ENCODE results near the gene PSAP.

The PSAP gene

GRCh38 chr10:71840958-71841335 is 10.1 kb downstream of the PSAP start:
- no peak for TF ChIP-seq CTCF (IDR thresholded peaks at IDR 0.05; ENCODE audit: low read depth, low read length)

GRCh38 chr10:71840177-71840957 is 10.7 kb downstream of the PSAP start:
- no peak for TF ChIP-seq CTCF (IDR thresholded peaks at IDR 0.05; ENCODE audit: low read depth, low read length)
- no peak overlapping the region for H3K4me3 ChIP-seq (ENCODE audit: low read depth, low read length)

More at GRCh38 chr10:71840958-71841335, 10.1 kb downstream of the PSAP start:
- H3K4me3 ChIP-seq (ENCODE audit: low read depth, low read length) = no peak overlapping the region

- no peak overlapping the region for H3K4me3 ChIP-seq (ENCODE audit: low read depth, low read length)
- no peak for TF ChIP-seq CTCF (IDR thresholded peaks at IDR 0.05; ENCODE audit: low read depth, low read length)
Measured at GRCh38 chr10:71838264-71839211, 12.5 kb downstream of the PSAP start.

- no peak overlapping the region for H3K4me3 ChIP-seq (ENCODE audit: low read depth, low read length)
- peak; percentile 11; the same call in 1 of the 2 replicates for TF ChIP-seq CTCF (IDR thresholded peaks at IDR 0.05; ENCODE audit: low read depth, low read length)
Measured at GRCh38 chr10:71837098-71837827, 13.8 kb downstream of the PSAP start.

- H3K4me3 ChIP-seq (ENCODE audit: low read depth, low read length) = no peak overlapping the region
Measured at GRCh38 chr10:71836596-71836974, 14.5 kb downstream of the PSAP start.

More at GRCh38 chr10:71836596-71836974, 14.5 kb downstream of the PSAP start:
- no peak for TF ChIP-seq CTCF (IDR thresholded peaks at IDR 0.05; ENCODE audit: low read depth, low read length)

Data from WI38 (cell line).